Measurements from ENCODE around the gene MAP3K20. TPM values are rescaled to one million over a fixed set of nuclear protein-coding genes. Genes with fewer than 3 reads are reported as not detected.

MAP3K20 gene
- total and polyA plus RNA-seq, 10 donors = 3.2 to 24.1 (median 14.6) TPM

DNA sequence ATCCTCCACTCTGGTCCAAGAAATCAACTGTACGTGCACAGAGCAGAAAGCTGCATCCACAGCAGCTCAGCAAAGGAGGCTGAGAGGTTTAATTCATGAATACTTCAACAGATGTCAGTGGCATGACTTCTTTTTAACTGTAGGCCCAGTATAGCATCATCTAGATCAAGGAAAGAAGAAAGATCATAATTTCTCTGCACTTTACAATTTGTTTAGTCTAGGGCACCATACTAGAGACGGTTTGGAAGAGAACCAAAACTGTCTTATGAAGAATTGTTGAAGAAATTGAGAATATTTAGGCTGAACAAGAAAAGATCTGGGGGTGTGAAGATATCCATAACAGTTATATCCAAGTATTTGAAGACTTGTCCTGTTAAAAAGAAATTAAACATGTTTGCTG is 30.5 kb upstream of the MAP3K20 start:
- Histone ChIP-seq H3K9me3 (no peaks in the 10 kb centered on the region), H3K27ac (no peak overlapping the region), H3K27me3 (replicated peaks in 1 of 7) (no peaks in the 10 kb centered on the region), H3K4me1 (peaks cover 0 to 8% (median 0%) of the 10 kb centered on the region in 6 donors), H3K4me3 (no peak overlapping the region), H3K36me3 (no peaks in the 10 kb centered on the region)
- no peak for DNase-seq
- intact Hi-C loops (cut with DNase I; ENCODE audit: low total_unique reads) = no loop called here
- TF ChIP-seq POLR2AphosphoS5 (IDR thresholded peaks at IDR 0.05) (no peak), POLR2A (IDR thresholded peaks at IDR 0.05) (no peak)
- TF ChIP-seq, protein P1, sequence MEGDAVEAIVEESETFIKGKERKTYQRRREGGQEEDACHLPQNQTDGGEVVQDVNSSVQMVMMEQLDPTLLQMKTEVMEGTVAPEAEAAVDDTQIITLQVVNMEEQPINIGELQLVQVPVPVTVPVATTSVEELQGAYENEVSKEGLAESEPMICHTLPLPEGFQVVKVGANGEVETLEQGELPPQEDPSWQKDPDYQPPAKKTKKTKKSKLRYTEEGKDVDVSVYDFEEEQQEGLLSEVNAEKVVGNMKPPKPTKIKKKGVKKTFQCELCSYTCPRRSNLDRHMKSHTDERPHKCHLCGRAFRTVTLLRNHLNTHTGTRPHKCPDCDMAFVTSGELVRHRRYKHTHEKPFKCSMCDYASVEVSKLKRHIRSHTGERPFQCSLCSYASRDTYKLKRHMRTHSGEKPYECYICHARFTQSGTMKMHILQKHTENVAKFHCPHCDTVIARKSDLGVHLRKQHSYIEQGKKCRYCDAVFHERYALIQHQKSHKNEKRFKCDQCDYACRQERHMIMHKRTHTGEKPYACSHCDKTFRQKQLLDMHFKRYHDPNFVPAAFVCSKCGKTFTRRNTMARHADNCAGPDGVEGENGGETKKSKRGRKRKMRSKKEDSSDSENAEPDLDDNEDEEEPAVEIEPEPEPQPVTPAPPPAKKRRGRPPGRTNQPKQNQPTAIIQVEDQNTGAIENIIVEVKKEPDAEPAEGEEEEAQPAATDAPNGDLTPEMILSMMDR (IDR thresholded peaks at IDR 0.05 in 8 of 11, conservative IDR thresholded peaks at IDR 0.05 in 3 of 11) = no peak
- WGBS, 5 donors = 71 to 89% (median 81%) methylated on average over 2 of the region's 2 CpGs

DNA sequence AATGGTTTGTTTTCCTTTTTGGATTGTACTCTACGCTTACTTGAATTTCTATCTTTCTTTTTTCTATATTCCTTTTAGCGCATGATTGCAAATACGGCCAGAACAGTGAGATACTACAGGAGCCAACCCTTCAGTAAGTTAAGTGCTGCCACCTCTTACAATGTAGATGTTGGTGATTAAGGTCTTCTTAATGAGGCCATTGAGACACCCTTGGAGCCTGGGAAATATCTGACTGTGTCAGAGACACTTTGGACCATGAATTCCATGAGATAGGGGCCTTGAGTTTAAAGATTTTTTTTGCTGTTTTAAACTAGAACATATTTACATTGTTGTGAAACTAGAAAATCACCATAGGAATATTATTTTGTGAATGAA is 27.1 kb upstream of the MAP3K20 start:
- intact Hi-C loops (cut with DNase I; ENCODE audit: low total_unique reads) = no loop called here
- H3K4me3 ChIP-seq = no peak overlapping the region
- H3K9me3 ChIP-seq = no peaks in the 10 kb centered on the region
- no peak for DNase-seq
- no peak overlapping the region for H3K27ac ChIP-seq
- no peaks in the 10 kb centered on the region for H3K27me3 ChIP-seq (replicated peaks in 1 of 7)
- TF ChIP-seq POLR2AphosphoS5 (IDR thresholded peaks at IDR 0.05) (no peak), POLR2A (IDR thresholded peaks at IDR 0.05) (no peak)
- TF ChIP-seq, protein P1 (IDR thresholded peaks at IDR 0.05 in 8 of 11, conservative IDR thresholded peaks at IDR 0.05 in 3 of 11) = no peak
- H3K36me3 ChIP-seq = no peaks in the 10 kb centered on the region
- H3K4me1 ChIP-seq = peaks cover 0 to 12% (median 0%) of the 10 kb centered on the region in 6 donors
- 95 to 100% (median 96%) methylated on average over 3 of the region's 3 CpGs for WGBS, 5 donors

- intact Hi-C loops (cut with DNase I; ENCODE audit: low total_unique reads) = no loop called here
- H3K36me3 ChIP-seq = no peaks in the 10 kb centered on the region
- no peaks in the 10 kb centered on the region for H3K27me3 ChIP-seq (replicated peaks in 1 of 7)
- H3K4me3 ChIP-seq = no peak overlapping the region
- TF ChIP-seq, protein P1 (IDR thresholded peaks at IDR 0.05 in 8 of 11, conservative IDR thresholded peaks at IDR 0.05 in 3 of 11) = no peak
- TF ChIP-seq POLR2A (IDR thresholded peaks at IDR 0.05) (no peak), POLR2AphosphoS5 (IDR thresholded peaks at IDR 0.05) (no peak)
- peak overlapping the region in 3 of 8 donors; percentile 22 to 29 (median 22) for H3K27ac ChIP-seq
- DNase-seq = no peak
- no peaks in the 10 kb centered on the region for H3K9me3 ChIP-seq
- peaks cover 0 to 6% (median 0%) of the 10 kb centered on the region in 6 donors for H3K4me1 ChIP-seq
- 38 to 69% (median 48%) methylated on average over 4 of the region's 4 CpGs for WGBS, 5 donors
These were observed 26.6 kb upstream of the MAP3K20 start for GRCh38 chr2:173048897-173049661.

DNA sequence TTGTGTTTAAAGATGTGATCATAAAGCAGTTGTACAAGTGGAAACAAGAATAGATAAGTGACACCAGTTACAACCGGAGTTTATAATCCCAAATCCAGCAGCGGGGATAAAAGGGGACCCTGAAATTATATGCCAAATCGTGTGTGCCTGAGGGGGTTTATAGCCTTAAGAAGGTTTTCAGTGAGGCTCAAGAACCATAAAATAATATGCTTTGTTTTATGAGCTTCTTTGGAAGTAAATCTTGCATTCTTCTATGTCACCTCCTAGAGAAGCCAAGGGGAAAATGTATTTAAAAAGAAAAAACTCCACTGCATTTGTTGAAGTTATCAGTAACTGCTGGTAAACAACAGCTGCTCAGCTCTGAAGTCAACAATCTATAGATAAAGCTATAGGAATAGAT is 25.8 kb upstream of the MAP3K20 start:
- WGBS, 5 donors = 91 to 97% (median 94%) methylated on average over 3 of the region's 3 CpGs
- H3K36me3 ChIP-seq = no peaks in the 10 kb centered on the region
- no peaks in the 10 kb centered on the region for H3K9me3 ChIP-seq
- no peak for DNase-seq
- H3K4me1 ChIP-seq = peaks cover 0 to 4% (median 0%) of the 10 kb centered on the region in 6 donors
- TF ChIP-seq, protein P1 (IDR thresholded peaks at IDR 0.05 in 8 of 11, conservative IDR thresholded peaks at IDR 0.05 in 3 of 11) = no peak
- no peak for TF ChIP-seq POLR2A (IDR thresholded peaks at IDR 0.05)
- TF ChIP-seq POLR2AphosphoS5 (IDR thresholded peaks at IDR 0.05) = no peak
- no peak overlapping the region for H3K4me3 ChIP-seq
- no peaks in the 10 kb centered on the region for H3K27me3 ChIP-seq (replicated peaks in 1 of 7)
- no peak overlapping the region for H3K27ac ChIP-seq
- intact Hi-C loops (cut with DNase I; ENCODE audit: low total_unique reads) = no loop called here
